ENCODE results near the gene ABHD16B.

Gene ABHD16B

DNA sequence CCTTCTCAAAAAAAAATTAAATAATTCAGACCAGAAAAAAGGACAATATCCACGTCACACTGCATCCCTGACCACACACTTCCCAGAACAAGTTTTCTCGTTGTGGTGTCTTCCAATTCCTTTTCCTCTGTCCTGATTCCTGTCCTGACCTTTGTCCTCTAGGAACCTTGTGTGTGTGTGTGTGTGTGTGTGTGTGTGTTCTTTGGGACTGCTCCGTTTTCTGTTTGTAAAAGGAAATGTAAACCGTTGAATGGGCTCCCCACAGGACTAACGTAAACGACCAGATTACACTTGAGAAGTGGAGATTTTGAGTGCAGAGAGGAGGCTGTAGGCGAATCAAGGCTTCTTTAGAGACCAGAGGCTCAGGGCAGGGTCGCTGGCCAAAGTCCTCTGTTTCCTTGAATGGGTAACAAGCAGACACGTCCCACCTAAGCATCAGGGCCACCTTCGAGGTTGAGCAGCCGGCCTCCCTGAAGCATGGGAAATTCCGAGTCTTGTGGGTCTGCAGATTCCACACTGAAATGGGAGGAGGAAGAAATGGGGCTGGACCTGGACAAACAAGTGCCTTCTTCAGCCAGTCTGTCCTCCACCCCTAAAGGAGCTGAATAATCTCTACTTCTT lies 37.5 kb upstream of the ABHD16B start:
- ChIA-PET CTCF (interaction anchor here (0.7 to 0.8 kb wide), 2 partner anchors 38 to 166 kb away, joined by 4 read pairs; no protein-coding TSS in a partner anchor), POLR2A (ENCODE audit: low non-redundant PET) (no interaction called here)

DNA sequence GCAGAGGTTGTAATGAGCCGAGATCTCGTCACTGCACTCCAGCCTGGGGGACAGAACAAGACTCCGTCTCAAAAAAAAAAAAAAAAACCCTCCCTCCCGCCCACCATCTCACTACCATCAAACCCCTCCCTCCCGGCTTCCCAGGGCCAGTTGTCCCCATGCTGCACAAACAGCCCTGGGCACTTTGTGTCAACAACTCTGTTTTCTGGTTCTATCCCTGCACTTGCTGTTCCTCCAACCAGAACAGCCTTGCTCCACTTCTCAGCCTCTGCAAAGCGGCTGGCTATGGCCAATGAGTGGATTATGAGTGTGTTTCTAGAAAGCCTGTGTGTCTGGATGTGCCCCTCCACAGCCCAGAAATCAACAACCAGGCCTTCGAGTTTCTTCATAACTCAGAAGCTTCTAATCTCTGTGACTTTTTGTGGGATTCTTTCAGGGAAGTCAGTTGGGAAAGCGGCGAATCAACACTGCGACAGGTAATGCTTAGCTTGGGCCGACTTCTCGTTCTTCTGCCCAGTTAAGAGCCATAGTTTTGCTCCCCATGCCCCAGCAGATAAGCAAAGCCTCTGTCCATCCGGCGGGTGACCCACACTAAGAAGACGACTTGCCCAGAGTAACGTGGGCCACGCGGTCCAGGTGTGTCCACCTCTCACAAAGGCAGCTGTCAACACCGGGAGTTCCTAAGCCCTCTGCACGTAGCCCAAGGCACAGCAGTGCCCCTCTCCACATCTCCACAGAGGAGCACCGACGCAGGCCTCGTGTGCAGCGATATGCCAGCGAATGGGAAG lies 35.8 kb upstream of the ABHD16B start:
- H3K27ac ChIP-seq: no peak overlapping the region
- ChIA-PET CTCF (interaction anchor here (0.6 kb wide), 1 partner anchor 11 kb away, joined by 3 read pairs; no protein-coding TSS in a partner anchor), POLR2A (ENCODE audit: low non-redundant PET) (no interaction called here)
- no peak for DNase-seq (ENCODE audit: low spot score)
- TF ChIP-seq, protein P1, sequence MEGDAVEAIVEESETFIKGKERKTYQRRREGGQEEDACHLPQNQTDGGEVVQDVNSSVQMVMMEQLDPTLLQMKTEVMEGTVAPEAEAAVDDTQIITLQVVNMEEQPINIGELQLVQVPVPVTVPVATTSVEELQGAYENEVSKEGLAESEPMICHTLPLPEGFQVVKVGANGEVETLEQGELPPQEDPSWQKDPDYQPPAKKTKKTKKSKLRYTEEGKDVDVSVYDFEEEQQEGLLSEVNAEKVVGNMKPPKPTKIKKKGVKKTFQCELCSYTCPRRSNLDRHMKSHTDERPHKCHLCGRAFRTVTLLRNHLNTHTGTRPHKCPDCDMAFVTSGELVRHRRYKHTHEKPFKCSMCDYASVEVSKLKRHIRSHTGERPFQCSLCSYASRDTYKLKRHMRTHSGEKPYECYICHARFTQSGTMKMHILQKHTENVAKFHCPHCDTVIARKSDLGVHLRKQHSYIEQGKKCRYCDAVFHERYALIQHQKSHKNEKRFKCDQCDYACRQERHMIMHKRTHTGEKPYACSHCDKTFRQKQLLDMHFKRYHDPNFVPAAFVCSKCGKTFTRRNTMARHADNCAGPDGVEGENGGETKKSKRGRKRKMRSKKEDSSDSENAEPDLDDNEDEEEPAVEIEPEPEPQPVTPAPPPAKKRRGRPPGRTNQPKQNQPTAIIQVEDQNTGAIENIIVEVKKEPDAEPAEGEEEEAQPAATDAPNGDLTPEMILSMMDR (conservative IDR thresholded peaks at IDR 0.05; ENCODE audit: low read depth): no peak

More for the DNA sequence above, 37.5 kb upstream of the ABHD16B start:
- TF ChIP-seq, protein P1 (conservative IDR thresholded peaks at IDR 0.05; ENCODE audit: low read depth): no peak
- DNase-seq (ENCODE audit: low spot score): no peak
- no peak overlapping the region for H3K27ac ChIP-seq

- TF ChIP-seq, protein P1 (conservative IDR thresholded peaks at IDR 0.05; ENCODE audit: low read depth): no peak
- ChIA-PET CTCF (interaction anchor here (0.7 kb wide), 1 partner anchor 289 kb away, joined by 3 read pairs; no protein-coding TSS in a partner anchor), POLR2A (ENCODE audit: low non-redundant PET) (no interaction called here)
- DNase-seq (ENCODE audit: low spot score): no peak
- no peak overlapping the region for H3K27ac ChIP-seq
These were observed 34.5 kb upstream of the ABHD16B start for GRCh38 chr20:63826753-63827152.

- POLR2A ChIA-PET (ENCODE audit: low non-redundant PET): interaction anchor here (0.6 kb wide), 1 partner anchor 35 kb away, joined by 3 read pairs; no protein-coding TSS in a partner anchor
- CTCF ChIA-PET: no interaction called here
- TF ChIP-seq, protein P1 (conservative IDR thresholded peaks at IDR 0.05; ENCODE audit: low read depth): no peak
- no peak for DNase-seq (ENCODE audit: low spot score)
- no peak overlapping the region for H3K27ac ChIP-seq
These were observed 33.2 kb upstream of the ABHD16B start for GRCh38 chr20:63828124-63828523.

- TF ChIP-seq, protein P1 (conservative IDR thresholded peaks at IDR 0.05; ENCODE audit: low read depth): no peak
- no peak overlapping the region for H3K27ac ChIP-seq
- ChIA-PET POLR2A (ENCODE audit: low non-redundant PET) (no interaction called here), CTCF (interaction anchor here (1.0 kb wide), 1 partner anchor 145 kb away, joined by 6 read pairs; no protein-coding TSS in a partner anchor)
- no peak for DNase-seq (ENCODE audit: low spot score)
These were observed 32.8 kb upstream of the ABHD16B start for GRCh38 chr20:63828545-63828944.

DNA sequence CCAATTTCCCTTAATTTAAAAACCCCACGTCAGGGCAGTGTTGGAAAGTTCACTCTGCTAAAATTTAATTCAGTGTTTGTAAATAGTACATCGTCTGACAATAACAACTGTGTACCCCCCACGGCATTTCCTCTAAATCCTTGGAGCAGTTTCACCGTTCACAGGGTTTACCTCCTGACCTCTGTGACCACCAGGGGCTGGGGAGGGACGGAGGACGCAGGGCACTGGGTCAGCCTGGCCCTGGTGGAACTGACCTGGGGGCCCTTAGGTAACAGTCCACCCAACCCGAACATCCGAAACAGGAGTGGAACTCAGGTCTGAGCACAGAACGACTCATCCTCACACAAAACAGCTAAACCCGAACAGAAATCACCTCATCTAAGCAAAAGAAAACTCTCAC lies 32.3 kb upstream of the ABHD16B start:
- ChIA-PET CTCF (interaction anchor here (1.0 kb wide), 2 partner anchors 10 to 145 kb away, joined by 3 to 6 read pairs; no protein-coding TSS in a partner anchor), POLR2A (ENCODE audit: low non-redundant PET) (no interaction called here)

More for the DNA sequence above, 32.3 kb upstream of the ABHD16B start:
- no peak overlapping the region for H3K27ac ChIP-seq
- TF ChIP-seq, protein P1 (conservative IDR thresholded peaks at IDR 0.05; ENCODE audit: low read depth): no peak
- DNase-seq (ENCODE audit: low spot score): no peak

Data from RWPE1 (cell line).